ENCODE measurements around the gene IKZF2.

Gene IKZF2

GRCh38 chr2:212979046-212979612 is 172.3 kb downstream of the IKZF2 start:
- no peaks in the 10 kb centered on the region for H3K9me3 ChIP-seq (ENCODE audit: control insufficient read depth, low read length)
- peaks cover 11% of the 10 kb centered on the region for H3K4me1 ChIP-seq (ENCODE audit: control insufficient read depth, insufficient read depth, low read length)
- no peaks in the 10 kb centered on the region for H3K36me3 ChIP-seq (ENCODE audit: control insufficient read depth, insufficient read depth, low read length)
- no peaks in the 10 kb centered on the region for H3K27me3 ChIP-seq (ENCODE audit: control insufficient read depth, insufficient read depth, low read length)
- no peak overlapping the region for H3K4me3 ChIP-seq (ENCODE audit: low read length)
- no peak overlapping the region for H3K9ac ChIP-seq (ENCODE audit: low read length)

DNA sequence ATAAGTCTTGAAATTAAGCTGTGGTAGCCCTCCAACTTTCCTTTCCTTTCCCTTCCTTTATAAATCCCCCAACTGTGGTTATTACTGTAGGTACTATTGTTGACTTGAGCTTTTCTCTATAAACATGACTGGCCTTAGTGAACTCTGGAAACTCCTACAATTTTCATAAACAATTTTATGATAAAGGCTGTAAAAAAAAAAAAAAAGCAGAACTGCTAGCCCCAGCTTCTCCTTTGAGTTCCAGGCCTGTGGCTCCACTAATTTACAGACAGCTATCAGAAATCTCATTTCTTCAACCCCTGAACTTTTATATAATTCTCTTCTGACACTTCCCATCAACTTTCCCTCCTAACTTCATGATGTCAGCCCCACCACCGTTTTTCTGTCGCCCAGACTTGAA is 174.3 kb downstream of the IKZF2 start:
- Histone ChIP-seq H3K4me3 (ENCODE audit: low read length) (no peak overlapping the region), H3K27me3 (ENCODE audit: control insufficient read depth, insufficient read depth, low read length) (no peaks in the 10 kb centered on the region), H3K4me1 (ENCODE audit: control insufficient read depth, insufficient read depth, low read length) (peaks cover 13% of the 10 kb centered on the region), H3K36me3 (ENCODE audit: control insufficient read depth, insufficient read depth, low read length) (no peaks in the 10 kb centered on the region), H3K9ac (ENCODE audit: low read length) (no peak overlapping the region), H3K9me3 (ENCODE audit: control insufficient read depth, low read length) (no peaks in the 10 kb centered on the region)

GRCh38 chr2:212975333-212975732 is 176.1 kb downstream of the IKZF2 start:
- Histone ChIP-seq H3K9ac (ENCODE audit: low read length) (no peak overlapping the region), H3K9me3 (ENCODE audit: control insufficient read depth, low read length) (no peaks in the 10 kb centered on the region), H3K4me3 (ENCODE audit: low read length) (no peak overlapping the region), H3K36me3 (ENCODE audit: control insufficient read depth, insufficient read depth, low read length) (no peaks in the 10 kb centered on the region), H3K27me3 (ENCODE audit: control insufficient read depth, insufficient read depth, low read length) (no peaks in the 10 kb centered on the region), H3K4me1 (ENCODE audit: control insufficient read depth, insufficient read depth, low read length) (peaks cover 17% of the 10 kb centered on the region)

GRCh38 chr2:212974692-212975091 is 176.7 kb downstream of the IKZF2 start:
- no peaks in the 10 kb centered on the region for H3K27me3 ChIP-seq (ENCODE audit: control insufficient read depth, insufficient read depth, low read length)
- H3K9me3 ChIP-seq (ENCODE audit: control insufficient read depth, low read length): no peaks in the 10 kb centered on the region
- peaks cover 17% of the 10 kb centered on the region for H3K4me1 ChIP-seq (ENCODE audit: control insufficient read depth, insufficient read depth, low read length)
- no peak overlapping the region for H3K9ac ChIP-seq (ENCODE audit: low read length)
- no peaks in the 10 kb centered on the region for H3K36me3 ChIP-seq (ENCODE audit: control insufficient read depth, insufficient read depth, low read length)
- no peak overlapping the region for H3K4me3 ChIP-seq (ENCODE audit: low read length)

GRCh38 chr2:212973347-212973746 is 178.1 kb downstream of the IKZF2 start:
- Histone ChIP-seq H3K36me3 (ENCODE audit: control insufficient read depth, insufficient read depth, low read length) (no peaks in the 10 kb centered on the region), H3K9me3 (ENCODE audit: control insufficient read depth, low read length) (no peaks in the 10 kb centered on the region), H3K27me3 (ENCODE audit: control insufficient read depth, insufficient read depth, low read length) (no peaks in the 10 kb centered on the region), H3K9ac (ENCODE audit: low read length) (no peak overlapping the region), H3K4me1 (ENCODE audit: control insufficient read depth, insufficient read depth, low read length) (peaks cover 17% of the 10 kb centered on the region), H3K4me3 (ENCODE audit: low read length) (no peak overlapping the region)

DNA sequence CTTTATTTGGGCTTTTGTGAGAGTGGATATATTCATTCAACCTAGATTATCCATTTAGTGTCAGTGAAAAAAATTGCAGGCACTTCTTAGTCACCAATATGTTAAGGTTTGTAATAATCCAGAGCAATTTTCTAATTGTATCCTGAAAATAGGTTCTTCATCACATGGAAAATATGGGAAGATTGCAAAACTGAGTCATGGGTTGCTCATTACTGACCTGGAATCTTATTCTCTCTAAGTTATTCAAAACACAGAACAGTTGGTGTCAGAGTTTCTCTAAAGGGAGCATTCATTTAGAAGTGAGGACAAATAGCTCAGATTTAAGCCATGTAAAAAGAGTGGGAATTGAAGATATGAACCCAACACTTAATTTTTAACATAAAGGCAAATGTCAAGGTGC is 181.3 kb downstream of the IKZF2 start:
- Histone ChIP-seq H3K27me3 (ENCODE audit: control insufficient read depth, insufficient read depth, low read length) (no peaks in the 10 kb centered on the region), H3K4me3 (ENCODE audit: low read length) (no peak overlapping the region), H3K9ac (ENCODE audit: low read length) (no peak overlapping the region), H3K36me3 (ENCODE audit: control insufficient read depth, insufficient read depth, low read length) (no peaks in the 10 kb centered on the region), H3K9me3 (ENCODE audit: control insufficient read depth, low read length) (no peaks in the 10 kb centered on the region), H3K4me1 (ENCODE audit: control insufficient read depth, insufficient read depth, low read length) (peaks cover 16% of the 10 kb centered on the region)

GRCh38 chr2:212968284-212969081 is 182.9 kb downstream of the IKZF2 start:
- peaks cover 4% of the 10 kb centered on the region for H3K4me1 ChIP-seq (ENCODE audit: control insufficient read depth, insufficient read depth, low read length)
- H3K9ac ChIP-seq (ENCODE audit: low read length): no peak overlapping the region
- no peaks in the 10 kb centered on the region for H3K9me3 ChIP-seq (ENCODE audit: control insufficient read depth, low read length)
- no peaks in the 10 kb centered on the region for H3K36me3 ChIP-seq (ENCODE audit: control insufficient read depth, insufficient read depth, low read length)
- H3K27me3 ChIP-seq (ENCODE audit: control insufficient read depth, insufficient read depth, low read length): no peaks in the 10 kb centered on the region
- H3K4me3 ChIP-seq (ENCODE audit: low read length): no peak overlapping the region

- Histone ChIP-seq H3K27me3 (ENCODE audit: control insufficient read depth, insufficient read depth, low read length) (no peaks in the 10 kb centered on the region), H3K9me3 (ENCODE audit: control insufficient read depth, low read length) (no peaks in the 10 kb centered on the region), H3K36me3 (ENCODE audit: control insufficient read depth, insufficient read depth, low read length) (no peaks in the 10 kb centered on the region), H3K4me3 (ENCODE audit: low read length) (no peak overlapping the region), H3K4me1 (ENCODE audit: control insufficient read depth, insufficient read depth, low read length) (peaks cover 4% of the 10 kb centered on the region), H3K9ac (ENCODE audit: low read length) (no peak overlapping the region)
Measured at GRCh38 chr2:212966884-212967283, 184.5 kb downstream of the IKZF2 start.

DNA sequence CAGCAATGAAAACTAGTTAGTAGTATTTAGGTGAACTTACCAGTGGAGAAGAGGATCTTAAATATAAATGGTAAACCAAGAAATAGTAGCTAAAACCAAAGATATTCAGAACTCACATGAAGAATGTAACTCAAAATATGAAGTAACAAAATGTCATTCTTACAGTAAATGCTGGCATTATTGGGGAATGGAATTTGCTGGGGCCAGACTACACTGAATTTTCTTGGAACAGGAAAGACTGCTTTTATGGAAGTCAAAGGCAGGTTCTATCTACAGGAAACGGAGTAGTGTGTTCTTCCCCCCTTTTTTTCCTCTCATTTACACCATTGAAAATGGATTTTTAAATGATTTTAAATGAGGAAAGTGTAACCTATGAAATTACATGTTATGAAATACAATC is 188.7 kb downstream of the IKZF2 start:
- H3K4me3 ChIP-seq (ENCODE audit: low read length): no peak overlapping the region
- no peaks in the 10 kb centered on the region for H3K36me3 ChIP-seq (ENCODE audit: control insufficient read depth, insufficient read depth, low read length)
- H3K27me3 ChIP-seq (ENCODE audit: control insufficient read depth, insufficient read depth, low read length): no peaks in the 10 kb centered on the region
- H3K9me3 ChIP-seq (ENCODE audit: control insufficient read depth, low read length): no peaks in the 10 kb centered on the region
- no peaks in the 10 kb centered on the region for H3K4me1 ChIP-seq (ENCODE audit: control insufficient read depth, insufficient read depth, low read length)
- no peak overlapping the region for H3K9ac ChIP-seq (ENCODE audit: low read length)

DNA sequence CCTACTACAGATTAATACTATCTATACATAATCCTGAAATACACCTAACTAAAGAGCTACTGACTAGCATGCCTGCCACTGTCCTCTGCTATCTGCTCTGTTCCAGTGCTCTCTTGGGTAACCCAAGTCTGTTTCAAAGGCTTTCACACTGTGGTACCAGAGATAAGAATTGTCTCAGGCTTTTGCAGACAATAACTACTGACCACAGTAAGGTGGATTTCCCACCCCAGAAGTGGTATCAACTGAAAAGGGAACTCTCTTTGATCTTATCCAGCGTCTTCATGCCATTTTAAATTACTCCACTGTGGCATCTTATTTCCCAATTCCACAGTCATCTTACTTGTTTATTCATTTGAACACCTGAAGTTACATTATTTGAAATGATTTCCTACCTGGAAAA is 190.2 kb downstream of the IKZF2 start:
- Histone ChIP-seq H3K4me1 (ENCODE audit: control insufficient read depth, insufficient read depth, low read length) (no peaks in the 10 kb centered on the region), H3K36me3 (ENCODE audit: control insufficient read depth, insufficient read depth, low read length) (no peaks in the 10 kb centered on the region), H3K9ac (ENCODE audit: low read length) (no peak overlapping the region), H3K9me3 (ENCODE audit: control insufficient read depth, low read length) (no peaks in the 10 kb centered on the region), H3K27me3 (ENCODE audit: control insufficient read depth, insufficient read depth, low read length) (no peaks in the 10 kb centered on the region), H3K4me3 (ENCODE audit: low read length) (no peak overlapping the region)

DNA sequence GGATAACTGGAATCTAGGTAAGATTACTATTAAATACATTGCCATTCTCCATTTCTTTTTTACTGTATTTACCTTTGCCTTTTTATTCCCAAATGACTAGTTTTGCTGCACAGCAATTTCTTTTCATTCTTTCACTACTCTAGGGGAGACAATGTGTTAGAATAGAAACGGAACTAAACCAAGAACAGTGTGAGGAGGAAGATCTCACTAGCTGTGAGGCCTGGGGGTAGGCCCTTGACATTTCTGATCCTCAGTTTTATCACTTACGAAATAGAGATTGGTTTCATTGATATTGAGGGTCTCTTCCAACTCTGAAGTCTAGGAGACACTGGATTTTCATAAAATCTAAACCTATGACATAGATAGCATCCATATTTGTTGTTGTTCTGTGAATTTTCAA is 191.1 kb downstream of the IKZF2 start:
- Histone ChIP-seq H3K27me3 (ENCODE audit: control insufficient read depth, insufficient read depth, low read length) (no peaks in the 10 kb centered on the region), H3K4me3 (ENCODE audit: low read length) (no peak overlapping the region), H3K9me3 (ENCODE audit: control insufficient read depth, low read length) (no peaks in the 10 kb centered on the region), H3K9ac (ENCODE audit: low read length) (no peak overlapping the region), H3K4me1 (ENCODE audit: control insufficient read depth, insufficient read depth, low read length) (no peaks in the 10 kb centered on the region), H3K36me3 (ENCODE audit: control insufficient read depth, insufficient read depth, low read length) (no peaks in the 10 kb centered on the region)

GRCh38 chr2:212959471-212960117 is 191.8 kb downstream of the IKZF2 start:
- Histone ChIP-seq H3K27me3 (ENCODE audit: control insufficient read depth, insufficient read depth, low read length) (no peaks in the 10 kb centered on the region), H3K4me1 (ENCODE audit: control insufficient read depth, insufficient read depth, low read length) (no peaks in the 10 kb centered on the region), H3K9me3 (ENCODE audit: control insufficient read depth, low read length) (no peaks in the 10 kb centered on the region), H3K9ac (ENCODE audit: low read length) (no peak overlapping the region), H3K4me3 (ENCODE audit: low read length) (no peak overlapping the region), H3K36me3 (ENCODE audit: control insufficient read depth, insufficient read depth, low read length) (no peaks in the 10 kb centered on the region)

All from mucosa of stomach (tissue), 1 donor.